Cardiac fibroblast (primary cell): Measurements from ENCODE around the gene BAIAP2L2.
"Not testable (repeated sequence)": the region's sequence is repeated elsewhere in the genome, so short reads cannot be mapped to it uniquely, and the experiment has no call there.

Source experiments
- DNase-seq, 2 donors: peaks; one replicate each; pipeline versions ENCODE4 v3.0.0 to v3.0.0-alpha.2; 2010; ENCODE audit warnings: low read depth in 2 of 2
- H3K4me3 ChIP-seq, 2 donors: replicated peaks in 1 of 2; 1 replicate in 1 of 2; 2 replicates in 1 of 2; pipeline ENCODE4 v1.5.1; 2011; ENCODE audit warnings: low read depth in 2 of 2, low read length in 2 of 2, mild to moderate bottlenecking in 2 of 2, moderate library complexity in 1 of 2
- CTCF ChIP-seq: IDR thresholded peaks from one replicate; pipeline ENCODE4 v1.5.1; 2011; ENCODE audit warnings: low read depth, mild to moderate bottlenecking, low read length, inconsistent platforms

Gene BAIAP2L2

DNA sequence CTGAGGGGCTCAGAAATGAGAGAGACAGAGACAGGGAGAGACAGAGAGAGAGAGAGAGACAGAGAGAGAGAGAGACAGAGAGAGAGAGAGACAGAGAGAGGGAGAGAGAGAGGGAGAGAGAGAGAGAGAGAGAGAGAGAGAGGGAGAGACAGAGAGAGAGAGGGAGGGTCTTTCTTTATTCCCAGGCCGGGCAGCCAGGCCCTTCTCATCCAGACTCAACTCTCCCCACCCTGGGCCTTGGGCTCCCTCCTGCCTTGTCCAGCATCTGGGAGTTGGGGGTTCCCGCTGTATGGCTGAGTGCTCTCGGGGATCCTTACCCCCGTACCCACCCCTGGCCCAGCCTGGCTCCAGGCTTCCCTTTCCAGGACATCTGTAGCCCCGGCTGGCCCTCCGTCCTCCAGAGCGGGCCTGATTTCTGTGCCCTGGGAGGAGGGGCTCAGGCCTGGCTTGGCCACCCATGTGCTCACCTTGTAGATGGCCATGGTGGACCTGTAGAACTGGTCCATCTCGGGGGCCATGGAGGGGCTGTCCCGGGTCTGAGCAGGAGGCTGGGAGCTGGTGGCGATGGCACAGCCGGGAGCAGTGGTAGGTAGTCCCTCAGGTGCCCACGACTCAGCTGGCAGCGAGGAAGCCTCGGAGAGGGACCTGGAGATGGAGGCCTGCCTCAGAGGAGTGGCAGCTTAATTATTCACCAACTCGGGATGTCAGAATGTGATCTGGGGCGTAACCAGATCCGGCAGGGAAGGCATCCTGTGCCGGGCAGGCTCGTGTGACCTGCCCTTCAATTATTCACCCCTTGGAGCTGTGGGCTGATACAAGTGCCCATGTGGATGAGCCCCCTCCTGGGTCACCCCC is at the start of gene BAIAP2L2:
Gene BAIAP2L2, minus strand, starts transcription at position 677 of the 855 bp plus-strand sequence. Its CDS starts 159 bp downstream, at position 518.
- TF ChIP-seq CTCF, result no peak

DNA sequence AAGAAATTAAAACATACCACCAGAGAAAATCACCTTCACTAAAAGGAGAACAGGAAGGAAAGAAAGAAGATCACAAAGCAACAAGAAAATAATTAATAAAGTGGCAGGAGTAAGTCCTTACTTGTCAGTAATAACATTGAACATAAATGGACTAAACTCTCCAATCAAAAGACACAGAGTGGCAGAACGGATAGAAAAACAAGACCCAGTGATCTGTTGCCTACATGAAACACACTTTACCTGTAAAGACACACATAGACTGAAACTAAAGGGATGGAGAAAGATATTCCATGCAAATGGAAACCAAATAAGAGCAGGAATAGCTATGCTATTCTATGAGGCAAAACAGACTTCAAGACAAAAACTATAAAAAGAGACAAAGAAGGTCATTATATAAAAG is 45.2 kb upstream of the BAIAP2L2 start:
- DNase-seq, result no peak
- H3K4me3 ChIP-seq, result no peak overlapping the region
- no peak for TF ChIP-seq CTCF

More for the DNA sequence above, at the start of gene BAIAP2L2:
- no peak for DNase-seq
- H3K4me3 ChIP-seq, result no peak within 1 kb of the TSS

DNA sequence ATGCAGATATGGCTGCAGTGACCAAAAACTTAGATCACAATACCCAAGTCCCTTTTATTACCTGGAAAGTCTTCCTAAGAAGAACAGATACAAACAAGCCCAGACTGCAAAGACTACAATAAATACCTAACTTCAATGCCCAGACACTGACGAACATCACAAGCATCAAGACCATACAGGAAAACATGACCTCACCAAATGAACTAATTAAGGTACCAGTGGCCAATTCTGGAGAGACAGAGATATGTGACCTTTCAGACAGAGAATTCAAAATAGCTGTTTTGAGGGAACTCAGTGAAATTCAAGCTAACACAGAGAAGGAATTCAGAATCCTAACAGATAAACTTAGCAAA is 44.1 kb upstream of the BAIAP2L2 start:
- DNase-seq, H3K4me3 ChIP-seq: not testable (repeated sequence)

- no peak for TF ChIP-seq CTCF
- no peak overlapping the region for H3K4me3 ChIP-seq
- no peak for DNase-seq
Measured at GRCh38 chr22:38153821-38154562, 43.5 kb upstream of the BAIAP2L2 start.

- no peak overlapping the region for H3K4me3 ChIP-seq
- TF ChIP-seq CTCF, result no peak
- no peak for DNase-seq
Measured at GRCh38 chr22:38151126-38151500, 40.6 kb upstream of the BAIAP2L2 start.

DNA sequence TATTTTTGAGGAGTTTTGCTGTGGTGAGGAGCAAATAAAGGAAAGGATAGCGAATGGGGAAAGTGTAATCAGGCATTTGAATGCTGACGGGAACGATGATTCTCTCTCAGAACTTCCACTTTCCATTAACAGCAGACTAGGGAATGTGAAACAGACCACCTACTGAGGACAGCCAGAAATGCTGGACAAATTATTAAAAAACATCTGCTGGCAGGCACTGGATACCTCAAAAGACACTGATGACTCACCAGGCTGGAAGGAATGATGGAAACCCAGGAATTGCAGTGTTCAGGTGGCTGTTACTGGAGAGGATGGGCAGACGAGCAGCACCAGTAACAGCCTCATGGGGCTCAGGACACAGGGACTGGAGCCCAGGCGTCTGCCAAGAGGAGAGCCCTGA is 37.8 kb upstream of the BAIAP2L2 start:
- TF ChIP-seq CTCF, result no peak
- no peak overlapping the region for H3K4me3 ChIP-seq
- peak; percentile 39 to 43 for DNase-seq

- H3K4me3 ChIP-seq, DNase-seq: not testable (repeated sequence)
Measured at GRCh38 chr22:38146166-38146565, 35.7 kb upstream of the BAIAP2L2 start.

GRCh38 chr22:38144025-38144405 is 33.5 kb upstream of the BAIAP2L2 start:
- DNase-seq, result no peak
- H3K4me3 ChIP-seq, result no peak overlapping the region
- no peak for TF ChIP-seq CTCF
